K562 (cell line): ENCODE results near the gene SCNN1B.

ENCODE experiments used
- C11orf30 ChIP-seq: fragments of 450-650 bp; IDR thresholded peaks from 2 replicates; pipeline ENCODE4 v1.6.1; 2016; ENCODE audit warnings: low read depth, mild to moderate bottlenecking
- JUNB ChIP-seq: fragments of 450-650 bp; formaldehyde crosslinking; conservative IDR thresholded peaks from 2 replicates; pipeline ENCODE4 v1.4.0; 2020; ENCODE audit warnings: mild to moderate bottlenecking
- POLR2A ChIP-seq: fragments of 450-650 bp; conservative IDR thresholded peaks from 2 replicates; pipeline ENCODE4 v1.6.1; 2016
- RAD21 ChIP-seq, 2 experiments: fragments of 250-450 bp in 1 of 2; fragments of 450-650 bp in 1 of 2; sonication (Bioruptor Pico) in 1 of 2; formaldehyde crosslinking in 1 of 2; IDR thresholded peaks in 1 of 2; conservative IDR thresholded peaks in 1 of 2; 2 replicates each; pipeline versions ENCODE4 v1.4.0 to v1.8.0; 2020 to 2022; ENCODE audit warnings: mild to moderate bottlenecking in 2 of 2, moderate library complexity in 1 of 2
- ZNF75A ChIP-seq: fragments of 450-650 bp; formaldehyde crosslinking; IDR thresholded peaks from 2 replicates; pipeline ENCODE4 v1.4.0; 2020; ENCODE audit warnings: mild to moderate bottlenecking
- TF ChIP-seq, protein P1 (sequence below), 3 experiments: IDR thresholded peaks in 2 of 3; conservative IDR thresholded peaks in 1 of 3; 2 replicates each; pipeline ENCODE4 v1.5.1; 2011 to 2012; ENCODE audit warnings: low read length in 3 of 3, mild to moderate bottlenecking in 3 of 3, control low read depth in 2 of 3, improper control_type of control experiment in 1 of 3, inconsistent platforms in 1 of 3, low read depth in 1 of 3, mixed read lengths in 1 of 3, moderate library complexity in 1 of 3; ENCODE audit not compliant: insufficient read depth in 2 of 3
- TF ChIP-seq, protein P2 (sequence below): fragments of 250-450 bp; sonication (Bioruptor Pico); IDR thresholded peaks from 2 replicates; pipeline ENCODE4 v1.4.0; 2020; ENCODE audit warnings: mild to moderate bottlenecking, moderate library complexity
- TF ChIP-seq, protein P3 (sequence below): sonication (generic); formaldehyde crosslinking; IDR thresholded peaks from 2 replicates; pipeline ENCODE4 v1.8.0; 2022; ENCODE audit warnings: missing genetic modification reagents, mild to moderate bottlenecking, borderline replicate concordance

DNA sequence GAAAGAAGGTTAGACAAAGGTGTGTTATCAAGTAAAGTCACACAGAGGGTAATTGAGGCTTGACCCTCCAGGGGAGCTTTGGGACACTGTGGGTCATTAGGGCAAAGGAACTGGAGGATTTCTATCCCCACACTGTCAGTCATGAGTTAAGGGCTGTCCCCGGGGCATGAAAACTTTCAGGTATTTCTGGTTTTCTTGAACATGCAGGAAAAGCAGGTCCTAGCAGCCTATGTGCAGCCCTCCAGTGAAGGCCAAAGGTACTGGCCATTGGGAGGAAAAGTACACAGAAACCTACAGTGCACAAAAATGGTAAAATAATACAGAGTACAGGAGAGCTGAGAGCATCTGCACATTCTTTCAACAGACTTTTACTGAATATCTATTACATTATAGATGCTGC, 44.4 kb upstream of the SCNN1B start:
- TF ChIP-seq POLR2A (no peak), RAD21 (CRISPR knock-in tag; conservative IDR thresholded peaks at IDR 0.05 in 1 of 2, IDR thresholded peaks at IDR 0.05 in 1 of 2) (no peak), JUNB (CRISPR knock-in tag) (no peak), ZNF75A (no peak), C11orf30 (no peak)
- TF ChIP-seq, protein P1, sequence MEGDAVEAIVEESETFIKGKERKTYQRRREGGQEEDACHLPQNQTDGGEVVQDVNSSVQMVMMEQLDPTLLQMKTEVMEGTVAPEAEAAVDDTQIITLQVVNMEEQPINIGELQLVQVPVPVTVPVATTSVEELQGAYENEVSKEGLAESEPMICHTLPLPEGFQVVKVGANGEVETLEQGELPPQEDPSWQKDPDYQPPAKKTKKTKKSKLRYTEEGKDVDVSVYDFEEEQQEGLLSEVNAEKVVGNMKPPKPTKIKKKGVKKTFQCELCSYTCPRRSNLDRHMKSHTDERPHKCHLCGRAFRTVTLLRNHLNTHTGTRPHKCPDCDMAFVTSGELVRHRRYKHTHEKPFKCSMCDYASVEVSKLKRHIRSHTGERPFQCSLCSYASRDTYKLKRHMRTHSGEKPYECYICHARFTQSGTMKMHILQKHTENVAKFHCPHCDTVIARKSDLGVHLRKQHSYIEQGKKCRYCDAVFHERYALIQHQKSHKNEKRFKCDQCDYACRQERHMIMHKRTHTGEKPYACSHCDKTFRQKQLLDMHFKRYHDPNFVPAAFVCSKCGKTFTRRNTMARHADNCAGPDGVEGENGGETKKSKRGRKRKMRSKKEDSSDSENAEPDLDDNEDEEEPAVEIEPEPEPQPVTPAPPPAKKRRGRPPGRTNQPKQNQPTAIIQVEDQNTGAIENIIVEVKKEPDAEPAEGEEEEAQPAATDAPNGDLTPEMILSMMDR (IDR thresholded peaks at IDR 0.05 in 2 of 3, conservative IDR thresholded peaks at IDR 0.05 in 1 of 3; ENCODE audit: insufficient read depth in 2 of 3, low read depth in 1 of 3, low read length in 3 of 3): no peak
- TF ChIP-seq, protein P2, sequence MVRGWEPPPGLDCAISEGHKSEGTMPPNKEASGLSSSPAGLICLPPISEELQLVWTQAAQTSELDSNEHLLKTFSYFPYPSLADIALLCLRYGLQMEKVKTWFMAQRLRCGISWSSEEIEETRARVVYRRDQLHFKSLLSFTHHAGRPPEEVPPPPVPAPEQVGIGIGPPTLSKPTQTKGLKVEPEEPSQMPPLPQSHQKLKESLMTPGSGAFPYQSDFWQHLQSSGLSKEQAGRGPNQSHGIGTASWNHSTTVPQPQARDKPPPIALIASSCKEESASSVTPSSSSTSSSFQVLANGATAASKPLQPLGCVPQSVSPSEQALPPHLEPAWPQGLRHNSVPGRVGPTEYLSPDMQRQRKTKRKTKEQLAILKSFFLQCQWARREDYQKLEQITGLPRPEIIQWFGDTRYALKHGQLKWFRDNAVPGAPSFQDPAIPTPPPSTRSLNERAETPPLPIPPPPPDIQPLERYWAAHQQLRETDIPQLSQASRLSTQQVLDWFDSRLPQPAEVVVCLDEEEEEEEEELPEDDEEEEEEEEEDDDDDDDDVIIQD: no peak
- TF ChIP-seq, protein P3, sequence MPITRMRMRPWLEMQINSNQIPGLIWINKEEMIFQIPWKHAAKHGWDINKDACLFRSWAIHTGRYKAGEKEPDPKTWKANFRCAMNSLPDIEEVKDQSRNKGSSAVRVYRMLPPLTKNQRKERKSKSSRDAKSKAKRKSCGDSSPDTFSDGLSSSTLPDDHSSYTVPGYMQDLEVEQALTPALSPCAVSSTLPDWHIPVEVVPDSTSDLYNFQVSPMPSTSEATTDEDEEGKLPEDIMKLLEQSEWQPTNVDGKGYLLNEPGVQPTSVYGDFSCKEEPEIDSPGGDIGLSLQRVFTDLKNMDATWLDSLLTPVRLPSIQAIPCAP (CRISPR knock-in tag): no peak
